DND-41 (cell line): Measurements from ENCODE around the gene PSKH1.

Experiments used
- CTCF ChIP-seq: IDR thresholded peaks from 2 replicates; pipeline ENCODE4 v1.5.1; 2012; ENCODE audit warnings: borderline replicate concordance, low read length, moderate library complexity, mild to moderate bottlenecking; ENCODE audit not compliant: poor library complexity, severe bottlenecking; ENCODE audit errors: extremely low read depth
- EZH2 ChIP-seq: IDR thresholded peaks from 3 replicates; pipeline ENCODE4 v1.6.1; 2012; ENCODE audit warnings: borderline replicate concordance, low read depth, mild to moderate bottlenecking, moderate library complexity, low read length, inconsistent platforms; ENCODE audit not compliant: severe bottlenecking

GRCh38 chr16:67930678-67931211 lies 37.7 kb downstream of the PSKH1 start:
- TF ChIP-seq CTCF (no peak), EZH2 (no peak)
